ENCODE results near the gene AVPR2. TPM values are rescaled to one million over a fixed set of nuclear protein-coding genes. Genes with fewer than 3 reads are reported as not detected.

Gene AVPR2
- polyA plus RNA-seq, 2 of the 4 experiments (the other 2 are of a cell fraction): not detected

- ATAC-seq: no peak
- H3K4me3 ChIP-seq: no peak overlapping the region
- FAIRE-seq: no peak
- ChIA-PET CTCF (interaction anchor here (0.7 to 25.1 kb wide), 4 partner anchors 9 to 157 kb away, joined by 3 to 363 read pairs (median 30); partner anchors contain the start of gene RENBP), POLR2A (no interaction called here)
- no peaks in the 10 kb centered on the region for H3K9me3 ChIP-seq
- no peak overlapping the region for H3K27ac ChIP-seq
- no peaks in the 10 kb centered on the region for H3K4me1 ChIP-seq
- H3K4me2 ChIP-seq: no peak overlapping the region
- WGBS (ENCODE audit: missing lambda C conversion rate): 70% methylated on average over 11 of the region's 14 CpGs
- no peak for DNase-seq (ENCODE audit: low read depth in 1 of 2, low spot score in 1 of 2)
- TF ChIP-seq RFX5 (IDR thresholded peaks at IDR 0.05) (no peak), HOXB5 (CRISPR knock-in tag; IDR thresholded peaks at IDR 0.05) (no peak), HOXB13 (CRISPR knock-in tag; IDR thresholded peaks at IDR 0.05; ENCODE audit: low read depth) (no peak), ZFP36 (IDR thresholded peaks at IDR 0.05; ENCODE audit: borderline replicate concordance, partially characterized antibody) (no peak), EHMT2 (IDR thresholded peaks at IDR 0.05; ENCODE audit: low read depth) (no peak), ESRRA (IDR thresholded peaks at IDR 0.05; ENCODE audit: borderline replicate concordance, low read length) (no peak), PHF8 (IDR thresholded peaks at IDR 0.05; ENCODE audit: borderline replicate concordance, low read depth) (no peak), USF2 (IDR thresholded peaks at IDR 0.05) (no peak), MAFK (IDR thresholded peaks at IDR 0.05; ENCODE audit: partially characterized antibody) (no peak), HMGXB4 (CRISPR knock-in tag; IDR thresholded peaks at IDR 0.05; ENCODE audit: borderline replicate concordance) (no peak), FOSB (CRISPR knock-in tag; IDR thresholded peaks at IDR 0.05) (no peak), PBX3 (IDR thresholded peaks at IDR 0.05) (no peak), ZC3H11A (IDR thresholded peaks at IDR 0.05) (no peak), RNF2 (IDR thresholded peaks at IDR 0.05; ENCODE audit: borderline replicate concordance, low read depth) (no peak)
Measured at GRCh38 chrX:153920546-153920945, 16.1 kb downstream of the AVPR2 start.

GRCh38 chrX:153921070-153921469 is 16.6 kb downstream of the AVPR2 start:
- Histone ChIP-seq H3K27ac (no peak overlapping the region), H3K4me1 (no peaks in the 10 kb centered on the region), H3K4me3 (no peak overlapping the region), H3K9me3 (no peaks in the 10 kb centered on the region), H3K4me2 (no peak overlapping the region)
- ChIA-PET CTCF (interaction anchor here (0.7 to 25.1 kb wide), 5 partner anchors 8 to 158 kb away, joined by 3 to 363 read pairs (median 26); partner anchors contain the start of genes NAA10 and RENBP), POLR2A (no interaction called here)
- ATAC-seq: no peak
- FAIRE-seq: no peak
- WGBS (ENCODE audit: missing lambda C conversion rate): no CpG with 5 or more reads among the region's 16 CpGs
- no peak for DNase-seq (ENCODE audit: low read depth in 1 of 2, low spot score in 1 of 2)
- TF ChIP-seq CEBPB (IDR thresholded peaks at IDR 0.05): no peak
- TF ChIP-seq CTCF (IDR thresholded peaks at IDR 0.05): no peak
- no peak for TF ChIP-seq JUN (IDR thresholded peaks at IDR 0.05)
- no peak for TF ChIP-seq ELK1 (IDR thresholded peaks at IDR 0.05; ENCODE audit: low read depth, low read length)
- TF ChIP-seq SMC3 (IDR thresholded peaks at IDR 0.05): no peak
- TF ChIP-seq HMGXB4 (CRISPR knock-in tag; IDR thresholded peaks at IDR 0.05; ENCODE audit: borderline replicate concordance): no peak
- no peak for TF ChIP-seq BCL3 (IDR thresholded peaks at IDR 0.05)
- no peak for TF ChIP-seq EHMT2 (IDR thresholded peaks at IDR 0.05; ENCODE audit: low read depth)
- TF ChIP-seq ZC3H11A (IDR thresholded peaks at IDR 0.05): no peak
- no peak for TF ChIP-seq PHF8 (IDR thresholded peaks at IDR 0.05; ENCODE audit: borderline replicate concordance, low read depth)
- TF ChIP-seq SREBF2 (IDR thresholded peaks at IDR 0.05): no peak
- no peak for TF ChIP-seq HES2 (IDR thresholded peaks at IDR 0.05)
- no peak for TF ChIP-seq HOXB13 (CRISPR knock-in tag; IDR thresholded peaks at IDR 0.05; ENCODE audit: low read depth)
- TF ChIP-seq MYC (IDR thresholded peaks at IDR 0.05; ENCODE audit: borderline replicate concordance, low read length): no peak
- no peak for TF ChIP-seq ZNF302 (CRISPR knock-in tag; IDR thresholded peaks at IDR 0.05)
- TF ChIP-seq MAZ (IDR thresholded peaks at IDR 0.05; ENCODE audit: borderline replicate concordance, low read depth, low read length): no peak
- TF ChIP-seq KDM5A (IDR thresholded peaks at IDR 0.05): no peak
